ENCODE data around the gene GGT5.

DNA sequence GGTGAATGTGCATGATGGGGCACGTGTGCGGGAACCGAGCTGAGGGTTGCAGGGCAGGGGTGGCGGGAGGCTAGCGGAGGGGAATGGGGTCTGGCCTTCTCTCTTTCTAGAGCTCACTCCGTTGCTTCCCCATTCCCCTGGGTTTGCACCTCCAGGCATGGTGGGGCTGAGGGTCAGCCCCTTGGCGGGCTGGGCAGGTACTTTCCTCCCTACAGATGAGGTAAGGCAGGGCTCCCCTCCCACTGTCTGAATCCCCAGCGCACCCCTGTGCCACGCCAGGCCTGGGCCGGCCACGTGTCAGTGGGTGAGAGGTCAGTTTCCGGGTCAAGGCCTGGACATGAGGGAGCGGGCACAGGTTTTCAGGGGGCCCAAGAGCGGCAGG lies 54.7 kb downstream of the GGT5 start:
- TF ChIP-seq, protein P1, sequence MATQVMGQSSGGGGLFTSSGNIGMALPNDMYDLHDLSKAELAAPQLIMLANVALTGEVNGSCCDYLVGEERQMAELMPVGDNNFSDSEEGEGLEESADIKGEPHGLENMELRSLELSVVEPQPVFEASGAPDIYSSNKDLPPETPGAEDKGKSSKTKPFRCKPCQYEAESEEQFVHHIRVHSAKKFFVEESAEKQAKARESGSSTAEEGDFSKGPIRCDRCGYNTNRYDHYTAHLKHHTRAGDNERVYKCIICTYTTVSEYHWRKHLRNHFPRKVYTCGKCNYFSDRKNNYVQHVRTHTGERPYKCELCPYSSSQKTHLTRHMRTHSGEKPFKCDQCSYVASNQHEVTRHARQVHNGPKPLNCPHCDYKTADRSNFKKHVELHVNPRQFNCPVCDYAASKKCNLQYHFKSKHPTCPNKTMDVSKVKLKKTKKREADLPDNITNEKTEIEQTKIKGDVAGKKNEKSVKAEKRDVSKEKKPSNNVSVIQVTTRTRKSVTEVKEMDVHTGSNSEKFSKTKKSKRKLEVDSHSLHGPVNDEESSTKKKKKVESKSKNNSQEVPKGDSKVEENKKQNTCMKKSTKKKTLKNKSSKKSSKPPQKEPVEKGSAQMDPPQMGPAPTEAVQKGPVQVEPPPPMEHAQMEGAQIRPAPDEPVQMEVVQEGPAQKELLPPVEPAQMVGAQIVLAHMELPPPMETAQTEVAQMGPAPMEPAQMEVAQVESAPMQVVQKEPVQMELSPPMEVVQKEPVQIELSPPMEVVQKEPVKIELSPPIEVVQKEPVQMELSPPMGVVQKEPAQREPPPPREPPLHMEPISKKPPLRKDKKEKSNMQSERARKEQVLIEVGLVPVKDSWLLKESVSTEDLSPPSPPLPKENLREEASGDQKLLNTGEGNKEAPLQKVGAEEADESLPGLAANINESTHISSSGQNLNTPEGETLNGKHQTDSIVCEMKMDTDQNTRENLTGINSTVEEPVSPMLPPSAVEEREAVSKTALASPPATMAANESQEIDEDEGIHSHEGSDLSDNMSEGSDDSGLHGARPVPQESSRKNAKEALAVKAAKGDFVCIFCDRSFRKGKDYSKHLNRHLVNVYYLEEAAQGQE (IDR thresholded peaks at IDR 0.05; ENCODE audit: insufficient read depth in 1 of 2, low read depth in 2 of 2, low read length in 2 of 2), result no peak
- no peak for TF ChIP-seq POLR2AphosphoS5 (IDR thresholded peaks at IDR 0.05; ENCODE audit: low read depth, low read length)
